NB4 (cell line): ENCODE data around the gene STX2.
A peak's percentile ranks its signal among the peaks of the same experiment; 100 is the strongest.
"Not testable (repeated sequence)": the region's sequence is repeated elsewhere in the genome, so short reads cannot be mapped to it uniquely, and the experiment has no call there.

Experiments
- DNase-seq: peaks from one replicate; pipeline ENCODE4 v3.0.0; 2010; ENCODE audit warnings: low read depth
- H3K4me3 ChIP-seq: one replicate; pipeline ENCODE4 v1.5.1; 2011; ENCODE audit warnings: mild to moderate bottlenecking, low read depth, low read length, moderate library complexity
- CTCF ChIP-seq: IDR thresholded peaks from one replicate; pipeline ENCODE4 v1.5.1; 2012; ENCODE audit warnings: low read depth, low read length
- MAX ChIP-seq: IDR thresholded peaks from 2 replicates; pipeline ENCODE4 v1.6.1; 2011; ENCODE audit warnings: low read depth, low read length
- MYC ChIP-seq: IDR thresholded peaks from 2 replicates; pipeline ENCODE4 v1.6.1; 2011; ENCODE audit warnings: low read depth, low read length
- POLR2A ChIP-seq: IDR thresholded peaks from 2 replicates; pipeline ENCODE4 v1.6.1; 2011; ENCODE audit warnings: mild to moderate bottlenecking; ENCODE audit not compliant: insufficient read length; ENCODE audit errors: extremely low read depth

STX2 gene

GRCh38 chr12:130871286-130872178 is 32.5 kb upstream of the STX2 start, which contains the start of gene RAN:
RAN (plus strand) TSS chr12:130872066; CDS start chr12:130872594, 528 bp downstream.
- H3K4me3 ChIP-seq = peak within 1 kb of the TSS; percentile 93
- DNase-seq = peak; percentile 97
- TF ChIP-seq MYC = peak; percentile 97
- no peak for TF ChIP-seq CTCF
- TF ChIP-seq POLR2A = peak; percentile 94
- peak; percentile 91 for TF ChIP-seq MAX

- TF ChIP-seq POLR2A (peak; percentile 64), MYC (peak; percentile 76), MAX (peak; percentile 72), CTCF (peak; percentile 81)
- DNase-seq = peak; percentile 99
Observed at GRCh38 chr12:130870442-130871285, 31.6 kb upstream of the STX2 start.

GRCh38 chr12:130868412-130868811 is 29.4 kb upstream of the STX2 start:
- DNase-seq = no peak
- no peak overlapping the region for H3K4me3 ChIP-seq
- TF ChIP-seq POLR2A (no peak), CTCF (no peak), MYC (no peak), MAX (no peak)

More at GRCh38 chr12:130870442-130871285, 31.6 kb upstream of the STX2 start:
- peak overlapping the region; percentile 75 for H3K4me3 ChIP-seq

- no peak overlapping the region for H3K4me3 ChIP-seq
- no peak for DNase-seq
- TF ChIP-seq CTCF (peak; percentile 5), MAX (no peak)
Observed at GRCh38 chr12:130863298-130863697, 24.2 kb upstream of the STX2 start.

- H3K4me3 ChIP-seq, DNase-seq: not testable (repeated sequence)
Observed at GRCh38 chr12:130862771-130863170, 23.7 kb upstream of the STX2 start.

GRCh38 chr12:130862161-130862560 is 23.1 kb upstream of the STX2 start:
- H3K4me3 ChIP-seq = no peak overlapping the region
- DNase-seq = no peak
- no peak for TF ChIP-seq MYC
- TF ChIP-seq CTCF = no peak
- no peak for TF ChIP-seq MAX
- no peak for TF ChIP-seq POLR2A
